ENCODE results near the gene RELN. TPM values are rescaled to one million over a fixed set of nuclear protein-coding genes. Genes with fewer than 3 reads are reported as not detected.

The RELN gene
- total RNA-seq, 4 donors from 2014 or later: 1.2 to 7.1 (median 3.7) TPM

DNA sequence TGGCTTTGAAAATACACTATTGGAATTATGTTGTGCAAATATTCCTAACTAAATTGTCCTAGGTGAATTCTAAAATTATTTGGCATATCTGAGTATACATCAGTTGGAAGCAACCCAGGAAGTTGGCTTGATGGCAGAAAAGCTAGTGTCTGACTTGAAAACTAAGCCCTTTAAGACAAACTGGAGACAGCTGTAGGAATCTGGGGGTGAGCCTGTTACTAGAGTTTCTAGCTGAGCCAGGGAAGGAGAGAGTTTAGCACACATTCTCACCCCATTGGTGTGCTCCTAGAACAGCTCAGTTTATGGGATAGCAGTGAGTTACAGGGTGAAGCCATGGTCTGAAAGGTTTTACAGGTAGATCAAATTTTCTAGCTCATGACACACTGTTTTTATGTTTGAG, 333.2 kb downstream of the RELN start:
- TF ChIP-seq, protein P1, sequence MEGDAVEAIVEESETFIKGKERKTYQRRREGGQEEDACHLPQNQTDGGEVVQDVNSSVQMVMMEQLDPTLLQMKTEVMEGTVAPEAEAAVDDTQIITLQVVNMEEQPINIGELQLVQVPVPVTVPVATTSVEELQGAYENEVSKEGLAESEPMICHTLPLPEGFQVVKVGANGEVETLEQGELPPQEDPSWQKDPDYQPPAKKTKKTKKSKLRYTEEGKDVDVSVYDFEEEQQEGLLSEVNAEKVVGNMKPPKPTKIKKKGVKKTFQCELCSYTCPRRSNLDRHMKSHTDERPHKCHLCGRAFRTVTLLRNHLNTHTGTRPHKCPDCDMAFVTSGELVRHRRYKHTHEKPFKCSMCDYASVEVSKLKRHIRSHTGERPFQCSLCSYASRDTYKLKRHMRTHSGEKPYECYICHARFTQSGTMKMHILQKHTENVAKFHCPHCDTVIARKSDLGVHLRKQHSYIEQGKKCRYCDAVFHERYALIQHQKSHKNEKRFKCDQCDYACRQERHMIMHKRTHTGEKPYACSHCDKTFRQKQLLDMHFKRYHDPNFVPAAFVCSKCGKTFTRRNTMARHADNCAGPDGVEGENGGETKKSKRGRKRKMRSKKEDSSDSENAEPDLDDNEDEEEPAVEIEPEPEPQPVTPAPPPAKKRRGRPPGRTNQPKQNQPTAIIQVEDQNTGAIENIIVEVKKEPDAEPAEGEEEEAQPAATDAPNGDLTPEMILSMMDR (IDR thresholded peaks at IDR 0.05): no peak
- no peak for ATAC-seq (ENCODE audit: low FRiP score)

DNA sequence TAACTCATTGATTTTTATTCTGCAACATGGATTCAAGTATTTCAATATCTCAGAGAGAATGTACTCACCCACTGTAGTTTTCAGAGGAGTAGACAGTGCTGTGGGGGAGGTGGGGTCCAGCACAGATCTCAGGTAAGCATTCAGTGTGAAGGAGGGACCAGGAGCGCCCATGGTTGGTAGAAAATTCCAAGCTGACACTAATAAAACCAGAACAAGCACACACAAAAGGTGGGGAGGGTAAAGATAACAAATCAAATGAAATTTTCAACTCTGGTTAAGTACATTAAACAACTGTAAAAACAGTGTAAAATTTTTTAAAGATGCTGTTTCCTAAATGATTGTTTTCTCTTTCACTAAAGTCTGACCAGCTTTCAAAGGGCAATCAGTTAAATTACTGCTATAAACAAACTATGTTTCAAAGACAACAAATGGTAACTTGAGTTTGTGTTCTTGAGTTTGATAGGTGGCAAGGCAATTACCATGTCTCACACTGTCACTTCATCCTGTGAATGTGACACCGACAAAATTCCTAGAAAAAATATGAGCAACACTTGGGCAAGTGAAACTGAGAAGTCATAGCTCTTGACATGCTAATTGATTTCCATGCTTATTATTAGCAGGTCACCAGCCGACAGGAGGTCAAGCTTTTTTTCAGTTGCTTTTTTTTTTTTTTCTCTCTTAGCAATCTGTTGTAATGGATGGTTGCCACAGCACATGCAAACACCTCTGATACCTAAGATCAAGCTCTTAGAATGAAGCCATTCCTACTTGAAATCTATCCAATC, 337.7 kb downstream of the RELN start:
- TF ChIP-seq, protein P1 (IDR thresholded peaks at IDR 0.05): no peak
- ATAC-seq (ENCODE audit: low FRiP score) (no peak), DNase-seq (ENCODE audit: low spot score) (no peak)

More for the DNA sequence above, 333.2 kb downstream of the RELN start:
- DNase-seq (ENCODE audit: low spot score): no peak

DNA sequence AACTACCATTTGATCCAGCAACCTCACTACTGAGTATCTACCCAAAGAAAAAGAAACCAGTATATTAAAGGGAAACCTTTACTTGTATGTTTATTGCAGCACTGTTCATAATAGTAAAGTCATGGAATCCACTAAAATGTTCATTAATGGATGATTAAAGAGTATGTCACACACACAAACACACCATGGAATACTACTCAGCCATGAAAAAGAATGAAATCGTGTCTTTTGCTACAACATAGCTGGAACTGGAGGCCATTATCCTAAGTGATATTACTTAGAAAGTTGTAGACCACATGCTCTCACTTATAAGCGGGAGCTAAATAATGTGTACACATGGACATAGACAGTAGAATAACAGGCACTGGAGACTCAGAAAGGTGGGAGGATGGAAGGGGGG, 340.4 kb downstream of the RELN start:
- TF ChIP-seq, protein P1 (IDR thresholded peaks at IDR 0.05): no peak
- no peak for ATAC-seq (ENCODE audit: low FRiP score)
- DNase-seq (ENCODE audit: low spot score): no peak

DNA sequence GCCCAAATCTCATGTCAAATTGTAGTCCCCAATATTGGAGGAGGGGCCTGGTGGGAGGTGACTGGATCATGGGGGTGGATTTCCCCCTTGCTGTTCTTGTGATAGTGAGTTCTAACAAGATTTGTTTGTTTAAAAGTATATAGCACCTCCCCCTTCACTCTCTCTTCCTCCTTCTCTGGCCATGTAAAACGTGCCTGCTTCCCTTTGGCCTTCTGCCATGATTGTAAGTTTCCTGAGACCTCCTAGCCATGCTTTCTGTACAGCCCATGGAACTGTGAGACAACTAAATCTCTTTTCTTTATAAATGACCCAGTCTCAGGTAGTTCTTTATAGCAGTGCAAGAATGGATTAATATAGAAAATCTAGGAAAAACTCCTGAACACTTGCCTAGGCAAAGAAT, 341.3 kb downstream of the RELN start:
- no peak for ATAC-seq (ENCODE audit: low FRiP score)
- no peak for DNase-seq (ENCODE audit: low spot score)
- TF ChIP-seq, protein P1 (IDR thresholded peaks at IDR 0.05): no peak

DNA sequence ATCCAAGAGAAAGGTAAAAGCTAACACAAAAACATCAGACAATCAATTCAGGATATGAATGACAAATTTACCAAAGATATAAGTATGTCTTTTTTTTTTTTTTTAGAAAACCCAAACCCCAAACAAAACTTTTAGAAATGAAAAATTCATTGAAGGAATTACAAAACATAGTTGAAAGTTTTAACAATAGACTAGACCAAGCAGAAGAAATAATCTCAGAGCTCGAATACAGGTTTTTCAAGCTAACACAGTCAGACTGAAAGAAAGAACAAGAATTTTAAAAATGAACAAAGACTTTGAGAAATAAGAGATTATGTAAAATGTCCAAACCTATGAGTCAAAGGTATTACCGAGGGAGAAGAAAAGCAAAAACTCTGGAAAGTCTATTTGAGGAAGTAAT, 345.1 kb downstream of the RELN start:
- TF ChIP-seq, protein P1 (IDR thresholded peaks at IDR 0.05): no peak
- DNase-seq (ENCODE audit: low spot score) (no peak), ATAC-seq (ENCODE audit: low FRiP score) (no peak)

DNA sequence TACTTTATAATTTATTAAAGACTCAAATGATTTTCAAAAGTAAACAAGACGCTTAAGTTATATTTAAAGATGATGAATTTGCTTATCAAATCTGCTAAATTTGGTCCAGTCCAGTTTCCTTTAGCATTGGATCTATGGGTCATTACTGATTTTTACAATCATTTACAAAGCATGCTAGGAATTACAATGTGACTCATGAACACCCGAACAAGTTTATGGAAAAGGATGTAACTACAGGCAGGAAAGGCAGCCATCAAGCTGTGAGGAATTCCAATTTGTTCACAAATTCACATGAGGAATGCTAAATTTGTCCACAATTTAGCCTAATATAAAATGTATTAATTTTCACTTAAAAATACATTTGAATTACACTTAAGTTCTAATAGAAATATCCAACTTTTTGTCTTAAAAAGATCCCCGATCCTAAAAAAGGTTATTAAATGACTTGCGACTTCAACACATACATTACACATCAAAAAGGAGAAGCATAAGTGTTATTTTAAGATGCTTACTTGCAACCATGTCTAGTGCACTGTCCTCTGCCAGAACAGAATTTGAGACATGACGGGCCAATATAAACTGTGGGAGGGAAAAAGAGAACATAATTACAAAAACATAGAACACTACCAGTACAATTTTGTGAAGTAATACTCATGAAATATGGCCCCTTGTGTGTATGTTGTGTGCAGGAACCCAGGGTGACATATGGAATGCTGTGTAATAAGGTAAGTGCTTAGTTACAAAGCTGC, 349.3 kb downstream of the RELN start:
- DNase-seq (ENCODE audit: low spot score): no peak
- ATAC-seq (ENCODE audit: low FRiP score): no peak
- TF ChIP-seq, protein P1 (IDR thresholded peaks at IDR 0.05): no peak

All from omental fat pad (tissue), 4 donors.